H1 (cell line): ENCODE results near the gene UBE2E2. TPM values are rescaled to one million over a fixed set of nuclear protein-coding genes. Genes with fewer than 3 reads are reported as not detected.

Experiments
- CTCF ChIA-PET: fragments of 300-600 bp; sonication (Branson Sonifier 250); formaldehyde crosslinking; loops from one replicate; lab custom pipeline; 2021; ENCODE audit not compliant: partially characterized antibody; lab: Charles Lee
- POLR2A ChIA-PET: fragments of 300-600 bp; sonication (Branson Sonifier 250); formaldehyde crosslinking; loops from one replicate; lab custom pipeline; 2021; ENCODE audit warnings: inconsistent platforms; ENCODE audit not compliant: partially characterized antibody; lab: Charles Lee
- DNase-seq, 2 experiments: peaks; one replicate each; pipeline versions ENCODE4 v3.0.0 to v3.0.0-alpha.2; 2010 to 2022; ENCODE audit warnings: low spot score in 2 of 2, low read depth in 1 of 2, mixed read lengths in 1 of 2
- FAIRE-seq: peaks from 2 replicates; lab custom pipeline; 2011; peaks lifted over from hg19 to GRCh38; lab: Jason Lieb, UNC
- H2AFZ ChIP-seq: 2 replicates; pipeline ENCODE4 v1.8.1; 2012; ENCODE audit warnings: low read length, inconsistent platforms
- H2AK5ac ChIP-seq: 2 replicates; pipeline ENCODE4 v1.6.1; 2013; ENCODE audit warnings: low read depth, low read length
- H2BK120ac ChIP-seq: replicated peaks from 2 replicates; pipeline ENCODE3; 2013; ENCODE audit warnings: low read depth, low read length, inconsistent platforms
- H2BK12ac ChIP-seq: 2 replicates; pipeline ENCODE4 v1.6.1; 2013; ENCODE audit warnings: low read depth, low read length
- H2BK15ac ChIP-seq: 2 replicates; pipeline ENCODE4 v1.6.1; 2013; ENCODE audit warnings: low read length
- H2BK20ac ChIP-seq: 2 replicates; pipeline ENCODE4 v1.6.1; 2013; ENCODE audit warnings: low read length
- H2BK5ac ChIP-seq: 2 replicates; pipeline ENCODE4 v1.6.1; 2013; ENCODE audit warnings: low read depth, low read length
- H3K14ac ChIP-seq: 2 replicates; pipeline ENCODE4 v1.6.1; 2013; ENCODE audit warnings: inconsistent platforms; ENCODE audit not compliant: insufficient read length
- H3K18ac ChIP-seq: 2 replicates; pipeline ENCODE4 v1.6.1; 2013; ENCODE audit warnings: low read length; ENCODE audit errors: extremely low read depth
- H3K23ac ChIP-seq: 2 replicates; pipeline ENCODE4 v1.6.1; 2013; ENCODE audit warnings: inconsistent platforms; ENCODE audit not compliant: insufficient read length
- H3K23me2 ChIP-seq: 2 replicates; pipeline ENCODE4 v1.6.1; 2013; ENCODE audit warnings: low read depth, low read length
- H3K27ac ChIP-seq: 2 replicates; pipeline ENCODE4 v1.6.1; 2011; ENCODE audit warnings: low read depth, low read length, inconsistent platforms
- H3K27me3 ChIP-seq, 4 experiments: replicated peaks in 1 of 4; 1 replicate in 1 of 4; 2 replicates in 3 of 4; pipeline versions ENCODE4 v1.6.1 to v1.8.1; 2011 to 2013; ENCODE audit warnings: low read length in 3 of 4, mild to moderate bottlenecking in 3 of 4, inconsistent platforms in 2 of 4, mixed read lengths in 2 of 4, moderate library complexity in 1 of 4; ENCODE audit not compliant: control insufficient read depth in 3 of 4, insufficient read depth in 3 of 4; ENCODE audit errors: extremely low read depth in 1 of 4
- H3K36me3 ChIP-seq, 4 experiments: 2 replicates each; pipeline versions ENCODE4 v1.6.1 to v1.8.1; 2011 to 2013; ENCODE audit warnings: mild to moderate bottlenecking in 4 of 4, low read length in 3 of 4, moderate library complexity in 2 of 4, control low read depth in 1 of 4, inconsistent platforms in 1 of 4; ENCODE audit not compliant: insufficient read depth in 4 of 4, control insufficient read depth in 2 of 4
- H3K4ac ChIP-seq: replicated peaks from 2 replicates; pipeline ENCODE3; 2013; ENCODE audit warnings: low read length, low read depth, mixed read lengths, inconsistent platforms; ENCODE audit not compliant: insufficient read length
- H3K4me1 ChIP-seq, 4 experiments: replicated peaks in 1 of 4; 1 replicate in 1 of 4; 2 replicates in 3 of 4; pipeline versions ENCODE4 v1.6.1 to v1.8.1; 2011 to 2013; ENCODE audit warnings: low read length in 3 of 4, inconsistent platforms in 2 of 4, mixed read lengths in 1 of 4; ENCODE audit not compliant: insufficient read depth in 4 of 4, control insufficient read depth in 3 of 4
- H3K4me2 ChIP-seq, 2 experiments: 2 replicates each; pipeline versions ENCODE4 v1.6.1 to v1.8.1; 2011 to 2013; ENCODE audit warnings: low read depth in 2 of 2, low read length in 2 of 2, control low read depth in 1 of 2, inconsistent platforms in 1 of 2, mild to moderate bottlenecking in 1 of 2; ENCODE audit not compliant: insufficient read depth in 1 of 2
- H3K4me3 ChIP-seq, 4 experiments: fragments of 200-600, 300-600 bp in 1 of 4; sonication (generic), shearing (Covaris generic), sonication (Bioruptor Twin) in 1 of 4; 2 replicates each; pipeline versions ENCODE4 v1.5.1 to v1.8.1; 2011 to 2016; ENCODE audit warnings: low read length in 4 of 4, low read depth in 3 of 4, control low read depth in 2 of 4, inconsistent platforms in 2 of 4, mild to moderate bottlenecking in 2 of 4, mixed read lengths in 1 of 4, moderate library complexity in 1 of 4; ENCODE audit not compliant: insufficient read depth in 2 of 4; ENCODE audit errors: extremely low read depth in 1 of 4
- H3K56ac ChIP-seq: replicated peaks from 2 replicates; pipeline ENCODE3; 2013; ENCODE audit warnings: low read depth, mild to moderate bottlenecking, mixed read lengths, low read length, inconsistent platforms; ENCODE audit not compliant: insufficient read length
- H3K79me1 ChIP-seq: 2 replicates; pipeline ENCODE4 v1.6.1; 2013; ENCODE audit warnings: low read depth, low read length, control low read depth
- H3K79me2 ChIP-seq, 2 experiments: 2 replicates each; pipeline versions ENCODE4 v1.6.1 to v1.8.1; 2012 to 2013; ENCODE audit warnings: low read length in 2 of 2, mild to moderate bottlenecking in 2 of 2, inconsistent platforms in 1 of 2; ENCODE audit not compliant: insufficient read depth in 2 of 2, control insufficient read depth in 1 of 2
- H3K9ac ChIP-seq, 4 experiments: replicated peaks in 1 of 4; 1 replicate in 1 of 4; 2 replicates in 3 of 4; pipeline versions ENCODE4 v1.6.1 to v1.8.1; 2011 to 2013; ENCODE audit warnings: low read depth in 3 of 4, low read length in 3 of 4, control low read depth in 2 of 4, mild to moderate bottlenecking in 2 of 4, moderate library complexity in 2 of 4, inconsistent platforms in 1 of 4; ENCODE audit errors: extremely low read depth in 1 of 4
- H3K9me3 ChIP-seq, 2 experiments: 2 replicates each; pipeline versions ENCODE4 v1.6.1 to v1.8.1; 2012 to 2013; ENCODE audit warnings: mild to moderate bottlenecking in 2 of 2, moderate library complexity in 2 of 2, control low read depth in 1 of 2, inconsistent platforms in 1 of 2, low read depth in 1 of 2, low read length in 1 of 2, mixed read lengths in 1 of 2; ENCODE audit not compliant: insufficient read depth in 2 of 2
- H4K20me1 ChIP-seq, 2 experiments: replicated peaks in 1 of 2; 2 replicates each; pipeline versions ENCODE3 to v1.8.1; 2011 to 2013; ENCODE audit warnings: inconsistent platforms in 2 of 2, low read length in 2 of 2, mild to moderate bottlenecking in 1 of 2; ENCODE audit not compliant: insufficient read depth in 2 of 2, control insufficient read depth in 1 of 2
- H4K5ac ChIP-seq: 2 replicates; pipeline ENCODE4 v1.6.1; 2013; ENCODE audit warnings: low read length, low read depth, mixed read lengths, inconsistent platforms; ENCODE audit not compliant: insufficient read length
- H4K8ac ChIP-seq: 2 replicates; pipeline ENCODE4 v1.8.0; 2013; ENCODE audit warnings: mild to moderate bottlenecking, moderate library complexity, low read length, inconsistent platforms; ENCODE audit not compliant: insufficient read depth; ENCODE audit errors: extremely low read depth
- H4K91ac ChIP-seq: replicated peaks from 2 replicates; pipeline ENCODE3; 2013; ENCODE audit warnings: low read length, mixed read lengths, inconsistent platforms; ENCODE audit not compliant: insufficient read length
- CHD1 ChIP-seq: IDR thresholded peaks from 2 replicates; pipeline ENCODE4 v1.6.1; 2012; ENCODE audit warnings: low read depth, low read length, improper control_type of control experiment
- FOSL1 ChIP-seq: IDR thresholded peaks from 2 replicates; pipeline ENCODE4 v1.6.1; 2011; ENCODE audit warnings: mild to moderate bottlenecking, low read depth, low read length, moderate library complexity; ENCODE audit not compliant: insufficient read depth
- GTF2F1 ChIP-seq: IDR thresholded peaks from 2 replicates; pipeline ENCODE4 v1.6.1; 2012; ENCODE audit warnings: low read depth, low read length, improper control_type of control experiment, borderline replicate concordance
- JUN ChIP-seq: IDR thresholded peaks from 2 replicates; pipeline ENCODE4 v1.6.1; 2011; ENCODE audit warnings: low read depth, mild to moderate bottlenecking, improper control_type of control experiment, low read length
- KDM4A ChIP-seq: IDR thresholded peaks from one replicate; pipeline ENCODE4 v1.7.1; 2012; ENCODE audit warnings: low read depth, mild to moderate bottlenecking, moderate library complexity, low read length, inconsistent platforms; ENCODE audit not compliant: severe bottlenecking
- RBBP5 ChIP-seq: IDR thresholded peaks from 2 replicates; pipeline ENCODE4 v1.7.1; 2012; ENCODE audit warnings: low read depth, mild to moderate bottlenecking, inconsistent platforms, low read length, moderate library complexity, borderline replicate concordance
- TEAD4 ChIP-seq: IDR thresholded peaks from 2 replicates; pipeline ENCODE4 v1.6.1; 2012; ENCODE audit warnings: low read depth, low read length, inconsistent platforms, mixed read lengths
- WGBS, 2 experiments: shearing (Covaris generic) in 1 of 2; methylation state at CpG; one replicate each; pipeline versions ENCODE4 v1.1.6 to v1.1.7; 2013 to 2015; ENCODE audit warnings: low lambda C conversion rate in 2 of 2, mixed read lengths in 2 of 2, inconsistent platforms in 1 of 2, low coverage in 1 of 2, missing lambda C conversion rate in 1 of 2; ENCODE audit not compliant: insufficient replicate concordance in 2 of 2, insufficient coverage in 1 of 2, insufficient read length in 1 of 2; ENCODE audit errors: extremely low coverage in 1 of 2, missing lambda C conversion rate in 1 of 2; 5-methylcytosine and 5-hydroxymethylcytosine counted together
- polyA plus RNA-seq, 7 experiments: library from polyadenylated mRNA; depleted of rRNA in 3 of 7; stranded (reverse) in 5 of 7; unstranded in 2 of 7; fragments of >200 nt in 5 of 7; fragments of 200-250 nt in 2 of 7; gene quantifications; 1 replicate in 5 of 7; 2 replicates in 1 of 7; 4 replicates in 1 of 7; pipeline versions ENCODE4 v1.2.1 to v1.2.3, GENCODE V29; 2011 to 2013; ENCODE audit warnings: missing spikeins in 2 of 7, mixed read lengths in 2 of 7
- total RNA-seq: library from RNA; stranded (reverse); fragmentation: NEBNext Ultra II Directional; extraction: Animal tissue kit (Norgen Biotek cat#: 25700); gene quantifications from 2 replicates; pipeline ENCODE4 v1.2.1, GENCODE V29; 2021
- TF ChIP-seq, protein P1 (sequence below), 3 experiments: IDR thresholded peaks; 1 replicate in 2 of 3; 2 replicates in 1 of 3; pipeline versions ENCODE4 v1.5.1 to v1.6.1; 2011; ENCODE audit warnings: low read length in 3 of 3, mild to moderate bottlenecking in 3 of 3, inconsistent platforms in 2 of 3, low read depth in 1 of 3, moderate library complexity in 1 of 3; ENCODE audit not compliant: insufficient read depth in 1 of 3; ENCODE audit errors: control extremely low read depth in 1 of 3

The UBE2E2 gene
- total and polyA plus RNA-seq, 2 of the 8 experiments (the other 6 are each of a cell fraction or from before 2014, with no cell fraction given) = 57.6 to 70.6 TPM

DNA sequence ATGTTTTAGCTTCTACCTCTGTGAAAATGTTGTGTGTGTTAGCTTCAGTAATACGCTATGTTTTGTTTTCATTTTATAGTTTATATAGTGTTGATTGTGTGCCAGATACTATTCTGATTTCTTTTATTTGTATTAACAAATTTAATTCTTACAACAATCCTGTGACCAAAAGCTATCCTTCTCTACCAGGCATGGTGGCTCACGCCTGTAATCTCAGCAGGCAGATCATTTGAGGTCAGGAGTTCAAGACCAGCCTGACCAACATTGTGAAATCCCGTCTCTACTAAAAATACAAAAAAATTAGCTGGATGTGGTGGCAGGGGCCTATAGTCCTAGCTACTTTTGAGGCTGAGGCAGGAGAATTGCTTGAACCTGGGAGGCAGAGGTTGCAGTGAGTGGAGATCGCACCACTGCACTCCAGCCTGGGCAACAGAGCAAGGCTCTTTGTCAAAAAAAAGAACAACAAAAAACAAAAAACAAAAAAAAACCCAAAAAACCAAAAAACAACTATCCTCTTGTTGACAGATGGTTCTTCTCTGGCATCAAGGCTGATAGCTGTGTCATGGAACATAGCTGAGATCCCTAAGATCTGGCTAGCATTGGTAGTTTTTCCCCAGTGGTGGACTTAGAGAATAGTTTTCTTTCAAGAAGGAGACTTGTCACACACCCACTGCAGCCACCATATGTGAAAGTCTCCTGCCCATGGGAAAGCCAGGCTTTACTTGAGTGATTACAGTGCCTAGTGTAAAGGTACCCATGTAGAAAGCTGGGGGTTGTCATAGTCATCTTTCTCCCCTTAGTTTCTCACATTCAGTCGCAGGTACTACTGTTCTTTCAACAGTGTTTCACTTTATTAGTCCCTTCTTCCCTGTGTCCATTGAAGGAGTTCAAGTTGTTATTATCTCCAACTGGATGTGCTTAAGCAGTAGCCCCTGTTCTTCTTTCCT, 116.5 kb downstream of the UBE2E2 start:
- Histone ChIP-seq H4K5ac (no peak overlapping the region), H2AFZ (no peak overlapping the region), H2BK15ac (no peak overlapping the region), H3K23ac (no peak overlapping the region), H3K27me3 (no peaks in the 10 kb centered on the region), H3K79me2 (peaks cover 0 to 22% of the 10 kb centered on the region in 2 experiments; a peak in 2 of 4 replicates), H2BK5ac (no peak overlapping the region), H3K18ac (no peak overlapping the region), H3K4me2 (no peak overlapping the region), H3K79me1 (no peaks in the 10 kb centered on the region; the same call in 1 of the 2 replicates), H3K4me3 (no peak overlapping the region), H3K56ac (no peak overlapping the region), H2BK12ac (no peak overlapping the region), H4K20me1 (peaks cover 0 to 2% of the 10 kb centered on the region in 2 experiments), H2AK5ac (no peak overlapping the region), H3K4ac (no peak overlapping the region), H2BK20ac (no peak overlapping the region), H3K36me3 (0 out of 8 replicates have a peak, but pooled peaks cover 0 to 2% (median 0%) of the 10 kb centered on the region in 4 experiments), H3K14ac (no peak overlapping the region), H3K9me3 (peaks cover 5 to 8% of the 10 kb centered on the region in 2 experiments; a peak in 2 of 4 replicates), H4K91ac (no peak overlapping the region), H2BK120ac (no peak overlapping the region), H3K9ac (no peak overlapping the region), H4K8ac (no peak overlapping the region), H3K27ac (no peak overlapping the region), H3K4me1 (0 out of 7 replicates have a peak, but pooled peaks cover 0 to 3% (median 0%) of the 10 kb centered on the region in 4 experiments), H3K23me2 (no peaks in the 10 kb centered on the region)
- ChIA-PET CTCF (no interaction called here), POLR2A (interaction anchor here (1.0 kb wide), 1 partner anchor 11 kb away, joined by 4 read pairs; no protein-coding TSS in a partner anchor)
- FAIRE-seq (no peak), DNase-seq (no peak)
- 85% methylated on average over 4 of the region's 5 CpGs; no CpG with 5 or more reads in 1 of the 2 experiments for WGBS, 2 experiments
- no peak for TF ChIP-seq FOSL1
- no peak for TF ChIP-seq GTF2F1
- no peak for TF ChIP-seq KDM4A
- no peak for TF ChIP-seq TEAD4
- TF ChIP-seq RBBP5 = no peak
- TF ChIP-seq CHD1 = no peak
- no peak for TF ChIP-seq JUN
- TF ChIP-seq, protein P1, sequence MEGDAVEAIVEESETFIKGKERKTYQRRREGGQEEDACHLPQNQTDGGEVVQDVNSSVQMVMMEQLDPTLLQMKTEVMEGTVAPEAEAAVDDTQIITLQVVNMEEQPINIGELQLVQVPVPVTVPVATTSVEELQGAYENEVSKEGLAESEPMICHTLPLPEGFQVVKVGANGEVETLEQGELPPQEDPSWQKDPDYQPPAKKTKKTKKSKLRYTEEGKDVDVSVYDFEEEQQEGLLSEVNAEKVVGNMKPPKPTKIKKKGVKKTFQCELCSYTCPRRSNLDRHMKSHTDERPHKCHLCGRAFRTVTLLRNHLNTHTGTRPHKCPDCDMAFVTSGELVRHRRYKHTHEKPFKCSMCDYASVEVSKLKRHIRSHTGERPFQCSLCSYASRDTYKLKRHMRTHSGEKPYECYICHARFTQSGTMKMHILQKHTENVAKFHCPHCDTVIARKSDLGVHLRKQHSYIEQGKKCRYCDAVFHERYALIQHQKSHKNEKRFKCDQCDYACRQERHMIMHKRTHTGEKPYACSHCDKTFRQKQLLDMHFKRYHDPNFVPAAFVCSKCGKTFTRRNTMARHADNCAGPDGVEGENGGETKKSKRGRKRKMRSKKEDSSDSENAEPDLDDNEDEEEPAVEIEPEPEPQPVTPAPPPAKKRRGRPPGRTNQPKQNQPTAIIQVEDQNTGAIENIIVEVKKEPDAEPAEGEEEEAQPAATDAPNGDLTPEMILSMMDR (IDR thresholded peaks at IDR 0.05; ENCODE audit: control extremely low read depth in 1 of 3, insufficient read depth in 1 of 3, low read depth in 1 of 3, low read length in 3 of 3) = no peak
